Keratinocyte (primary cell): Measurements from ENCODE around the gene P4HB. TPM values are rescaled to one million over a fixed set of nuclear protein-coding genes. Genes with fewer than 3 reads are reported as not detected.

Experiments
- DNase-seq: peaks from one replicate; pipeline ENCODE4 v3.0.0-alpha.2; 2011; ENCODE audit warnings: low read depth, missing footprints, low spot score
- FAIRE-seq: peaks from 2 replicates; lab custom pipeline; 2011; peaks lifted over from hg19 to GRCh38; lab: Jason Lieb, UNC
- H2AFZ ChIP-seq: 2 replicates; pipeline ENCODE4 v1.6.0; 2012; ENCODE audit warnings: low read length, control low read depth, inconsistent platforms; ENCODE audit not compliant: control insufficient read depth
- H3K27ac ChIP-seq: 2 replicates; pipeline ENCODE4 v1.5.1; 2011; ENCODE audit warnings: low read length; ENCODE audit not compliant: control insufficient read depth, insufficient read depth
- H3K27me3 ChIP-seq: 3 replicates; pipeline ENCODE4 v1.6.0; 2011; ENCODE audit warnings: low read length; ENCODE audit not compliant: control insufficient read depth, insufficient read depth; ENCODE audit errors: extremely low read depth
- H3K36me3 ChIP-seq, 2 experiments: 2 replicates in 1 of 2; 3 replicates in 1 of 2; pipeline ENCODE4 v1.5.1; 2011; ENCODE audit warnings: low read length in 2 of 2, mild to moderate bottlenecking in 1 of 2; ENCODE audit not compliant: control insufficient read depth in 2 of 2, insufficient read depth in 2 of 2; ENCODE audit errors: extremely low read depth in 1 of 2
- H3K4me1 ChIP-seq: 3 replicates; pipeline ENCODE4 v1.5.1; 2011; ENCODE audit warnings: low read length; ENCODE audit not compliant: control insufficient read depth, insufficient read depth; ENCODE audit errors: extremely low read depth
- H3K4me2 ChIP-seq: 3 replicates; pipeline ENCODE4 v1.6.0; 2011; ENCODE audit warnings: low read depth, low read length; ENCODE audit not compliant: control insufficient read depth, insufficient read depth; ENCODE audit errors: extremely low read depth
- H3K4me3 ChIP-seq, 3 experiments: fragments of 200-600 bp in 1 of 3; sonication (generic) in 1 of 3; 2 replicates in 2 of 3; 3 replicates in 1 of 3; pipeline ENCODE4 v1.5.1; 2011 to 2016; ENCODE audit warnings: low read length in 3 of 3, mild to moderate bottlenecking in 3 of 3, control low read depth in 2 of 3, inconsistent platforms in 1 of 3, low read depth in 1 of 3, mixed read lengths in 1 of 3, mixed run types in 1 of 3, moderate library complexity in 1 of 3; ENCODE audit not compliant: control insufficient read depth in 2 of 3, insufficient read depth in 2 of 3; ENCODE audit errors: extremely low read depth in 1 of 3
- H3K79me2 ChIP-seq: 2 replicates; pipeline ENCODE4 v1.6.0; 2012; ENCODE audit warnings: low read length; ENCODE audit not compliant: control insufficient read depth, insufficient read depth
- H3K9ac ChIP-seq: 3 replicates; pipeline ENCODE4 v1.6.0; 2011; ENCODE audit warnings: low read length; ENCODE audit not compliant: control insufficient read depth, insufficient read depth; ENCODE audit errors: extremely low read depth
- H3K9me1 ChIP-seq: 3 replicates; pipeline ENCODE4 v1.6.0; 2011; ENCODE audit warnings: low read length; ENCODE audit not compliant: control insufficient read depth, insufficient read depth; ENCODE audit errors: extremely low read depth
- H3K9me3 ChIP-seq: 2 replicates; pipeline ENCODE4 v1.5.1; 2012; ENCODE audit warnings: low read depth, low read length; ENCODE audit not compliant: control insufficient read depth
- H4K20me1 ChIP-seq: 3 replicates; pipeline ENCODE4 v1.6.0; 2011; ENCODE audit warnings: low read length; ENCODE audit not compliant: control insufficient read depth, insufficient read depth; ENCODE audit errors: extremely low read depth
- EZH2 ChIP-seq: IDR thresholded peaks from one replicate; pipeline ENCODE4 v1.6.1; 2012; ENCODE audit warnings: inconsistent platforms, mild to moderate bottlenecking, low read length, moderate library complexity
- dilution Hi-C: fragments of 300-500 bp; cut with MboI; formaldehyde crosslinking; loops from one replicate; pipeline ENCODE4 v1.7.0; 2020; ENCODE audit warnings: low sequenced_read_pairs; ENCODE audit not compliant: extremely low pct_ligation_motif_present
- polyA plus RNA-seq, 5 experiments: library from polyadenylated mRNA; depleted of rRNA in 3 of 5; stranded (reverse) in 3 of 5; stranded (forward) in 1 of 5; unstranded in 1 of 5; fragments of >200 nt; gene quantifications; 1 replicate in 1 of 5; 2 replicates in 3 of 5; 3 replicates in 1 of 5; pipeline versions ENCODE4 v1.2.1 to v1.2.3, GENCODE V29; 2011 to 2012; ENCODE audit warnings: missing spikeins in 2 of 5, low read depth in 1 of 5, low replicate concordance in 1 of 5
- TF ChIP-seq, protein P1 (sequence below), 3 experiments: IDR thresholded peaks in 1 of 3; conservative IDR thresholded peaks in 1 of 3; optimal IDR thresholded peaks in 1 of 3; 2 replicates in 2 of 3; 3 replicates in 1 of 3; pipeline versions ENCODE3 to v1.5.1; 2011; ENCODE audit warnings: low read length in 3 of 3, mild to moderate bottlenecking in 3 of 3, moderate library complexity in 2 of 3, control low read depth in 1 of 3, inconsistent platforms in 1 of 3; ENCODE audit not compliant: insufficient read depth in 2 of 3; ENCODE audit errors: extremely low read depth in 1 of 3

Gene P4HB
- polyA plus RNA-seq, 1 donor (not counting 4 experiments of a cell fraction or from before 2014, with no cell fraction given): 149 TPM

DNA sequence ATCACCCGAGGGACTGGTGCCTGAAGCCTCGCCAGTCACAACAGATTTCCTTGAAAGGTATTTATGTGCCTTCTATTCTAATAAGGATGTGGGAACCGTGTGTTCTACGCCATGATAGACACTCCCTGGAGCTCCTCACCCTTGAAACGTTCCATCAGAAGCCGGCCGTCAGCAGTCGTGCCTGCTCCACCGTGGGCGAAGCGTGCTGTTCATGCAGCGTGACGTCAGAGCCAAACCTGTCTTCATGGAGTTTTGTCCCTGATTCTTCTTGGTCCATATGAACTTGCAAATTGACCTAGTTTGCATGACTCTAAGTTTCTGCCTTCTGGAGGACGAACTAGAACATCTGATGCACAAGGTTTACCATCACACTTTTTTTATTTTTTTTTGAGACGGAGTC, 21.0 kb downstream of the P4HB start:
- Histone ChIP-seq H3K36me3 (peaks cover 12 to 22% of the 10 kb centered on the region in 2 experiments), H2AFZ (peak overlapping the region; percentile 16), H3K27ac (no peak overlapping the region), H4K20me1 (no peaks in the 10 kb centered on the region), H3K4me2 (no peak overlapping the region), H3K79me2 (no peaks in the 10 kb centered on the region), H3K4me3 (no peak overlapping the region), H3K9me3 (no peaks in the 10 kb centered on the region), H3K4me1 (peaks cover 36% of the 10 kb centered on the region), H3K9me1 (no peaks in the 10 kb centered on the region), H3K27me3 (no peaks in the 10 kb centered on the region), H3K9ac (no peak overlapping the region)
- DNase-seq (no peak), FAIRE-seq (no peak)
- dilution Hi-C loops: no loop called here
- TF ChIP-seq, protein P1, sequence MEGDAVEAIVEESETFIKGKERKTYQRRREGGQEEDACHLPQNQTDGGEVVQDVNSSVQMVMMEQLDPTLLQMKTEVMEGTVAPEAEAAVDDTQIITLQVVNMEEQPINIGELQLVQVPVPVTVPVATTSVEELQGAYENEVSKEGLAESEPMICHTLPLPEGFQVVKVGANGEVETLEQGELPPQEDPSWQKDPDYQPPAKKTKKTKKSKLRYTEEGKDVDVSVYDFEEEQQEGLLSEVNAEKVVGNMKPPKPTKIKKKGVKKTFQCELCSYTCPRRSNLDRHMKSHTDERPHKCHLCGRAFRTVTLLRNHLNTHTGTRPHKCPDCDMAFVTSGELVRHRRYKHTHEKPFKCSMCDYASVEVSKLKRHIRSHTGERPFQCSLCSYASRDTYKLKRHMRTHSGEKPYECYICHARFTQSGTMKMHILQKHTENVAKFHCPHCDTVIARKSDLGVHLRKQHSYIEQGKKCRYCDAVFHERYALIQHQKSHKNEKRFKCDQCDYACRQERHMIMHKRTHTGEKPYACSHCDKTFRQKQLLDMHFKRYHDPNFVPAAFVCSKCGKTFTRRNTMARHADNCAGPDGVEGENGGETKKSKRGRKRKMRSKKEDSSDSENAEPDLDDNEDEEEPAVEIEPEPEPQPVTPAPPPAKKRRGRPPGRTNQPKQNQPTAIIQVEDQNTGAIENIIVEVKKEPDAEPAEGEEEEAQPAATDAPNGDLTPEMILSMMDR (optimal IDR thresholded peaks at IDR 0.05 in 1 of 3, IDR thresholded peaks at IDR 0.05 in 1 of 3, conservative IDR thresholded peaks at IDR 0.05 in 1 of 3; ENCODE audit: extremely low read depth in 1 of 3, insufficient read depth in 2 of 3, low read length in 3 of 3): no peak
- no peak for TF ChIP-seq EZH2

DNA sequence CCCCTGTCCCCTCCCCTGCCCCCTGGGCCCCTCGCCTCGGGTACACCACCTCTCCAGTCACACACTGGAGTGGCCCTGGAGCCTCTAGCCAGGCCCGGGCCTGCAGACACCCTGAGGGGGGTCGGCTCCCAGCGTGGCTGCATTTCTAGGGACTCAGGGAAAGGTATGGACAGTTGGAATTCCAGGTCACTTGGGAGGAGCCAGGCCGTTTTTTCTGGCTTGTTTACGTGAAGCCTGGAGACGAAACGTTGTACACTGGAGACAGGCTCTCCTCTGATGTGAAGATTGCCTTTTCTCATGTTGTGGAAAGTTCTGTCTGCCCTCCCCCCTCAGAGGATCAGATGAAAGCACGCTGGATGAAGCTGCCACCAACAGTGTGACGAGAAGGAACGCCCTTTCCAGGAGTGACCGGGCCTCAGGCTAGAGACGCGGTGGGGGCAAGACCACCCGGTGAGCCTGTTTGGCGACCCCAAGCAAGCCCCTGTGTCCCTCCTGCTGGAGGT, 21.5 kb downstream of the P4HB start:
- Histone ChIP-seq H3K27ac (no peak overlapping the region), H3K4me1 (peaks cover 37% of the 10 kb centered on the region), H3K9me1 (no peaks in the 10 kb centered on the region), H3K27me3 (no peaks in the 10 kb centered on the region), H3K9ac (no peak overlapping the region), H3K36me3 (peaks cover 9 to 17% of the 10 kb centered on the region in 2 experiments), H3K4me3 (no peak overlapping the region), H3K9me3 (no peaks in the 10 kb centered on the region), H3K79me2 (no peaks in the 10 kb centered on the region), H3K4me2 (no peak overlapping the region), H2AFZ (no peak overlapping the region), H4K20me1 (no peaks in the 10 kb centered on the region)
- TF ChIP-seq, protein P1 (optimal IDR thresholded peaks at IDR 0.05 in 1 of 3, IDR thresholded peaks at IDR 0.05 in 1 of 3, conservative IDR thresholded peaks at IDR 0.05 in 1 of 3; ENCODE audit: extremely low read depth in 1 of 3, insufficient read depth in 2 of 3, low read length in 3 of 3): no peak
- no peak for TF ChIP-seq EZH2
- FAIRE-seq: no peak
- dilution Hi-C loops: no loop called here
- DNase-seq: no peak
